GM21447 (cell line): ENCODE measurements around the gene ILK.

ENCODE experiments used
- ATAC-seq: cut with Tn5 transposase; IDR thresholded peaks from one replicate; pipeline ENCODE4 v1.9.1; 2021; ENCODE audit not compliant: unreplicated experiment

ILK gene

DNA sequence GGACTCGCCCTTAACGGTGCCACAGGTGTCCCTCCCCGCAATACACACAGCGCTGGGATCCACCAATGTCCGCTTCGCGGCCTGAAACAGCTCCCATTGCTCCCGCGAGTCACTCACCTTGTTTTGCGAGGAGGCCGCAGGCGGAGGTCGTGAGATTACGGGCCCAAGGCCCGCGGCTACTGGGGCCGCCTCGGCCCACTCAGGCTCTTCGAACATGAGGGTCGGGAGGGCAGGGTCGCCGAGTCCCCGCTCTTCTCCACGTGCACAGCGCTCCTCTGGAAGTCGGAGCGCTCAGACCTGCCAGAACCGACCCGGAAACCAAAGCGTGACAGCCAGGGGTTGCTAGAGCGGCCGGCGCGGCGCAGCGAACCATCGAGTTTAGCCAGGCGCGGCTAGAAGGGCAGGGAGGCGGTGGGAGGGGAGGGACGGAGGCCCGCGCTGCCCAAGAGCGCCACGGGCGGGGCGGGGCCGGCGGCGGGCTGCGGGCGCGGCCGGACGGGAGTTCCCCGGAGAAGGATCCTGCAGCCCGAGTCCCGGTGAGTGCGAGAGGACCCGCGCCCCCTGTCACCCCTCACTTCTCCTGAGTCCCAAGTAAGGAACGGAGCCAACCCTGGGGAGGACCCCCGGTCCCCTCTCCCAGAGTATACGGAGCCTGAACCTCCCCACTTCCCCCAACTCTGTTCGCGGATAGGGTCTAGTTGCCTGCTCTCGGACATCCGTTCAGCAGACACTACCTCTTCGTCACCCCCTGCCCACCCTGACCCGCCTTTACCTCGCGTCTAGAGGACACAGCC lies at the start of gene ILK, which contains the start of gene RRP8:
ILK (plus strand) TSS at position 488 of the 794 bp plus-strand sequence. CDS start 498 bp downstream, outside the sequence.
RRP8 (minus strand) TSS at position 330 of the 794 bp plus-strand sequence; CDS start at position 216, 114 bp downstream.
- ATAC-seq, result peak; percentile 54

DNA sequence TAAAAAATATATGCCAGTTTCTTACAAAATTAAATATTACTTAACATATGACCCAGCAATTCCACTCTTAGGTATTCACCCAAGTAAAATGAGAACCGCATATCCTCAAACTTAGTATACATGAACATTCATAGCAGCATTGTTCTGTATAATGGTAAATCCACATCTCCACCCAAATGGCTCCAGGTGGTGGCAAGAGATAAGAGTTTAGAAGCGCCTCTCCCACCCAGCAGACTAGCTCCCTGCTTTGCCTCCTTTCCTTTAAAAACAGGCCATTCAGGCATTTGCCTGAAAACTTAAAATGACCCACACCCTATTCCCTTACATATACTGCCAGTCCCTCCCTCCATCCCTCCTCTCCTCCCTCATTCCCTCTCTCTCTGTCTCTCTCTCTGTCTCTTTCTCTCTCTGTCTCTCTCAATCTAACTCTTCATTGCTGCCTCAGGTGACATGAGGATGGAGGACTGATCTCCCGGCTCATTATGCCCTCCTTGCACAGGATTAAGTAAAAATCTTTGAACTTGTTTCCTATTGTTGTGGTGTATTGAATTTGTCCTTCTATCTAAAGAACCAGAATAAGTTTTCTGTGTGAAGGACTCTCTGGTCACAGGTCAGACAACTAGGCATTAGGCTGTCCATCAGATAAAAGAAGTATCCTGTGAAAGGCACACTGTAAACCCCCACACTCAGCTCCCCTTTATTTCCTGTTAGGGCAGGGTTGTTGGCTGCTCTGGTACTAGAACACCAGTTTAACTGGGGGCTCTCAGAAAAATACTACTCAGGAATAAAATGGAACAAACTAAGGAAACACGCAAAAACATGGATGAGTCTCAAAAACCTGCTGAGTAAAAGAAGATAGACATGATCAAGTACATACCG lies 48.5 kb upstream of the ILK start:
- ATAC-seq, result no peak

DNA sequence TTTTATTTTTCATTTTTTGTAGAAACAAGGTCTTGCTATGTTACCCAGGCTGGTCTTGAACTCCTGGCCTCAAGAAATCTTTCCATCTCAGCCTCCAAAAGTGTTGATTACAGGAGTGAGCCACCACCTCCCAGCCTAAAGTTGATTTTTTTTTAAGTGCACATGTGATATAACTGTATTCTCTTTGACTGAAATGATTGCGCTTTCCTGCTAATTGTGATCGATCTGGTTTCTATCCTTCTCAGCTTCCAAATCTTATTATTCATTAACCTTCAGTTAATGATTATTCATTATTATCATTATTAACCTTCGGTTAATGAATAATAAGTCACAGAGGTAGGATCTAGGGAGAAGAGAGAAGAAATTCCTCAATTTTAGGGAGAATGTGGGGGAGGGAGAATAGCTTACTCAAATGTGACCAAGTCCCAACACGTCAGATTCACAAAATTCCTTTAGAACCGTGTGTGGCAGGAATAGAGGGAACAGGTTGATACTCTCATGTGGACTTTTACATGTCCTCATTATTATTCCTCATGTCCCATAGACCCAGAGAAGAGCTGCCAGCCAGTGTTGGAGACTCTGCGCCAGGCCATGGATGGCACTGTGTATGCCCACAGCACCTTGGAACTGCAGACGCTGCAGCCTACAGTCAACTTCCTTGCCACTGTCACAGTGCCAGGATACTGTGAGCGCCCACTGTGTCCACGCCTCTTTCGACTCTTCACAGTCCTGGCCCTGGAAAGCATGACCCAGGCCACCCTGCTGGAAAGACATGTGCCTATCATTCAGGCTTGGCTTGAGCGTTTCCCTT lies 47.2 kb upstream of the ILK start:
- no peak for ATAC-seq

DNA sequence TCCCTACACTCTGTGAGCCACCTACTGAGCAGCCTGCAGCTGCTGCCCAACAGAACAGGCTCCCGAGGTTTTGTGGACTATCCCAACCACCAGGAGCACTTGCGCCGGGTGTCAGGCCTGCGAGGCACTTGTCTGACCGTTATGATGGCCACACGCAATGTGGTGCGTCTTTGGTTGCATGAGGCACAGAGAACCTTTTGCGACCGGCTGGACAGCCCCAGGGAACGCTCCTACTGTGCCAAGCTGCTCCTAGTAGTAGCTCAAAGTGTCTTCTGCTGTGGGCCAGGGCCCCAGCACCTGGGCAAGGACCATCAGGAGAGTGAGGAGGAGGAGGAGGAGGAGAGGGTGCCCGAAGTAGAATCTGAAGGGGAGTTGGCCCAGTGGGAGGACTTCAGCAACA lies 46.5 kb upstream of the ILK start:
- no peak for ATAC-seq

DNA sequence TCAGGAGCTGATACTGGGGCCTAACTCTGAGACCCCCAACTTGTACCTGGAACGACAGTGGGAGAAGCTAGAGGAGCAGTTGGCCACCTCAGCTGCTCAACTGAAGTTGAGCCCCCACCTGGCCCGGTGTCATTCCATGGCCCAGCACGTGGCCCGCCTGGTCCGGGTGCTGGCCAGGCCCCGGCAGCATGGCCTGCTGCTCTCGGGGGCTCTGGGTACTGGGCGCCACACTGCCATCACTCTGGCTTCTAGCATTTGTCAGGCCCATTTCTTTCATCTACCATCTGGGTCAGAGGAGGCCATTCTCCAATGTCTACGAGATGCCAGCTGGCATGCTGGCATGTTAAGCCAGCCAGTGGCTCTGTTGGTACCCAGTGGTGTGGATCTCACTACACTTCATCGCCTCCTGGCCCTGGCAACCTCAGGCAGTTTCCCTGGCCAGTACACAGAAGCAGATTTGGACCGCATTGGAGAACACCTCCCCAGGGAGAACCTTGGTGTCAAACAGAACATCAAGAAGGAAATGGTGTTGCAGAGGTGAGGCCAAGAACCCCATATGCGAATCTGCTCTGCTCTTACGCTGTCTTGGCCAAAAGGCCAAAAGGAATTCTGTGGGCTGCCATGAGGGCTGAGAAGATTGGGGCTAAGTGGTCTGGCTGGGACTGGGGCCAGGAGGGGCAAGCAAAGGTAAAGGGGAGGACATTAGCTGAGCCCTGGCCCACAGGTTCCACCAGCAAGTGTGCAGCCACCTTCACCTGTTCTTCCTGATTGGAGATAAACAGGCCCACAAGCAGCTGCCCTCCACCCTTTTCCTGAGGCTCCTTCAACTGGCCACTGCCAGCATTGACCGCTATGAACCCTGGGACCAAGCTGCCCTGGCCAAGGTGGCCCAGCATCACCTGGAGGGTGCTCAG lies 45.6 kb upstream of the ILK start:
- no peak for ATAC-seq

DNA sequence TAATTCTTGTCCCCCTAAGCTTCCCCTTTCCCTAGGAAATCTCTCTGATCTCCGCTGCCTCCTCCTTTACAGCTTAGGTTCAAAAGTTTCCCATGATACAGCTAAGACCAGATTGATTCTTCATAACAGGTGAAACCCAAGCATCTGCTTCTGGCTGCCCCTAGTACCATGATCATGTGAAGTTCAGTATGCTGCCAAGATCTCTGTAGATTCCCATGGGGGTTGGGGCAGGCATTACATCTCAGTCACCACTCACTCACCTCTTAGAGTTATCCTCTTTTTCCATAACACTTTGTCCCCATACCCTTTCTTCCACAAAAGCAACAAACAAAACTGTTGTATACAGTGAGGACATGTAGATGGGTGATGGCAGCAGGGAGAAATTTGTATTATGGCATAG lies 44.2 kb upstream of the ILK start:
- ATAC-seq, result no peak

DNA sequence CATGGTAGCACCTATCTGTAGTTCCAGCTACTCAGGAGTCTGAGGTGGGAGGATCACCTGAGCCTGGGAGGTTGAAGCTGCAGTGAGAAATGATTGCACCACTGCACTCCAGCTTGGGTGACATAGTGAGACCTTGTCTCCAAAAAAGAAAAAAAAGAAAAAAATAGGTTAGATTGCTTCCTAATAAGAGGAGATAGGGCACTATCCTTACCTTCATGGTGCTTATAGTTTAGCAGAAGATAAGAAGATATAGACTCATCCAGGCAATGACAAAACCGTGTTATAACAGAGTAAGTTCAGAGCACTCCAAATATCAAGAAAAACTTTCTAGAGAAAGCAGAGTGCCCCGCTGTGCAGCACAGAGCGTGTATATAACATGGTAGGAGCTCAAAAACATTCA lies 42.3 kb upstream of the ILK start:
- no peak for ATAC-seq

DNA sequence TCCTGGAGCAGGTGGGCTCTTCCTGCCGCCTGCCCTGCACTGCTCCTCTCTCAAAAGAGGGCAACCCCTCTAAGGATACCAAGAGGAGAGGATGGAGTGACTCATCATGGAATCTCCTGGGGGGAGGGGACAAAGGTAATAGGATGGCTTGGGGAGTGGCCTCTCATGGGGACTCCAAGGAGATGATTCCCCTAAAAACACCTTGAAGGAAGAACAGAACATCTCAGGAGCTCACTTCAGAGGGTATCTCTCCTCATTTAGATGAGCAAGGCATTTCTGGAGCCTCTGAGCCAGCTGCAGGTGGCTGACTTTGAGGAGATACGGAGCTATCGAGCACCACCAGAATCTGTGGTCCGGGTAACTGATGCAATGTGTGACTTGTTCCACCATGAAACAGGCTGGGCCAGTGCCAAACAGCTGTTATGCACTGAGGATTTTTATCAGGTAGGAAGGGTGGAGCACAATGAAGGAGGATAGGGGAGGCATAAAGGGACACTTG lies 40.4 kb upstream of the ILK start:
- ATAC-seq, result no peak

DNA sequence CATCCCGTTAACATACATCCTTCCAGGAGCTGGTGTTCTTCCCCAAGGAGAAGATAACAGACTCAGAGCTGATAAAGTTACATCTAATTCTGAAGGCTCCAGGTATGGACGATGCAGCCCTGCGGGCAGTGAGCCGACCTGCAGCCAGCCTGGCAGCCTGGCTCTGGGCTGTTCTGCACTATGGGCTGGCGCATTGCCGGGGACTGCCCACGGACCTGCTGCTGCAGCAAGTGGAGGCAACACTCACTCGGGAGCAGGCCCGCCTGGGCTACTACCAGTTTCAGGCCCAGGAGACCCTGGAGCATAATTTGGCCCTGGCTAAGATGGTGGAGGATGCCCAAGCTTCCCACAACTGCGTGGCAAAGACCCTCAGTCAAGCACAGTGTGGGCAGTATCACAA lies 39.9 kb upstream of the ILK start:
- no peak for ATAC-seq

DNA sequence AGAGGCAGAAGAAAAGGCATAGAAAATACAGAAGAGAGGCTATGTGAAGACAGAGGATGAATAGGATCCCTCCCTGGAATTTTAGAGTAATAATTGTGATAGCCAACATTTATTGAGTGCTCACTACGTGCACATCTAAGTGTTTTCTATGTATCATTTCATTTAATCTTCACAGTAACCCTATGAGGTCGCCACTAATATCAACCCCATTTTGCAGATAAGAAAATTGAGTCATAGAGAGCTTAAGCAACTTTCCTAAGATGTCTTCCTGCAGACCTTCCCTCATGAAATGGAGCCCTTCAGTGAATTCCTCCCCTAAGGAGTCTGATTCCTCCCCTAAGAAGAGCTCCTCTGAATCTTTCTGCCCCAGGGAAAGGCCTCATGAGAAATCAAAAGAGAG lies 38.2 kb upstream of the ILK start:
- ATAC-seq, result no peak

DNA sequence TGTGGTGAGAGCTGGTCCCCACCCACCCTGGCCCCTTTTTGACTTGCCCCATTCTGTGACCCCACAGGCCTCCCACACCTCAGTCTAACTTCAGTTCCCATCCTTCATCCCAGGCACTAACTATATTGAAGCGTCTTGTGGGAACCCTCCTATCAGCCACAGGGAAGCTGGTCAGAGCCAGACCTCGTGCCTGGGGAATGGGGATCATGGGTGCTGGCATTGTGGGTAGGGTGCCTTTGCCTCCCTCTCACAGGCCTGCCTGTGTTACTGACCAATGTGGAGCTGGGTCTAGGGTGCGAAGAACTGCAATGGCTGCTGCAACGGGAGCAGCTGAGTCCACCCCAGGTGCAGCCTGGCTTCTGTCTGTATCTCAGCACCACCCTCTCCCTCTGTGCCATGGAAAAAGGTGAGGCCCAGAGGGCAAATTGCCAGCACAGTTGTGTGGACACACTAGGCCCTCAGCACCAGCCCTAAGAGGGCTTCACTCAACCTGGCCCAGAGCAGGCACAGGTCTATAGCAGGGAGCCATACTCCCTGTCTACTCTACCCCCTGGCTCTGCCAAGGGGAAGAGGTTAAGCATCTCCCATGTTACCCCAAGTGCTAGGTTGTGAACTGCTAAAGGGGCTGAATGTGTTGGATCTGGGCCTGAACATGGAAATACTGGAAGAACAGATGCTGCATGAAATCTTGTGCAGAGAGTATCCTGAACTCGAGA lies 37.4 kb upstream of the ILK start:
- ATAC-seq, result no peak

DNA sequence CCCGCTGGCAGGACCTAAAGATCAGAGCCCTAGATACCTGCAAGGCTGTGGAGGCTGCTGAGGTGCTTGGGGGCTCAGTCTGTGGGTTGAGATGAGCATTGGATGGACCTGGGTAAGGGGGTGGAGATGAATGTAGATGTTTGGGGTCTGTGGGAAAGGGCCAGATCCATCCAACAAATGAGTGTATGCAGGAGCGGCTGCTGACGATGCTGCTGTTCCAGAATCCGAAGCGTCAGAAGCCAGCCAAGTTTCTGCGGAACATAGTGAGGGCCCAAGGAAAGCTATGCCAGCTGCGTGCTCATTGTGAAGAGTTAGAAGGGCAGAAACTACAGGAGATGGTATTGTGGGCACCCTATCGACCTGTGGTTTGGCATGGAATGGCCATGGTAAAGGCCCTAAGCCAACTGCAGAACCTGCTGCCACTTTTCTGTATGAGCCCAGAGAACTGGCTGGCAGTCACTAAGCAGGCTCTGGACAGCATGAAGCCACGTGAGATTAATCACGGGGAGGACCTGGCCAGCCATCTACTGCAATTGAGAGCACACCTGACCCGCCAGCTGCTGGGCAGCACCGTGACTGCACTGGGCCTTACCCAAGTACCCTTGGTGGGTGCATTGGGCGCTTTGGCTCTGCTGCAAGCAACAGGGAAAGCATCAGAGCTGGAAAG lies 36.7 kb upstream of the ILK start:
- no peak for ATAC-seq

DNA sequence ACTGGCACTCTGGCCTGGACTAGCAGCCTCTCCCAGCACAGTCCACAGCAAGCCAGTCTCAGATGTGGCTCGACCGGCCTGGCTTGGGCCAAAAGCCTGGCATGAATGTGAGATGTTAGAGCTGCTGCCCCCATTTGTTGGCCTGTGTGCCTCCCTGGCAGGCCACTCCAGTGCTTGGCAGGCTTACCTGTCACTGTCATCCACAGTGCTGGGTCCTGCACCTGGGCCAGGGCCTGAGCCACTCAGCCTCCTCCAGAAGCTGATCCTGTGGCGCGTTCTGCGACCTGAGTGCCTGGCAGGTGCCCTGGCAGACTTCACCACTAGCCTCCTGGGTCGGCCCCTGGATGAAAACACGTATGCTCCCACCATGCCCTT lies 36.2 kb upstream of the ILK start:
- no peak for ATAC-seq

DNA sequence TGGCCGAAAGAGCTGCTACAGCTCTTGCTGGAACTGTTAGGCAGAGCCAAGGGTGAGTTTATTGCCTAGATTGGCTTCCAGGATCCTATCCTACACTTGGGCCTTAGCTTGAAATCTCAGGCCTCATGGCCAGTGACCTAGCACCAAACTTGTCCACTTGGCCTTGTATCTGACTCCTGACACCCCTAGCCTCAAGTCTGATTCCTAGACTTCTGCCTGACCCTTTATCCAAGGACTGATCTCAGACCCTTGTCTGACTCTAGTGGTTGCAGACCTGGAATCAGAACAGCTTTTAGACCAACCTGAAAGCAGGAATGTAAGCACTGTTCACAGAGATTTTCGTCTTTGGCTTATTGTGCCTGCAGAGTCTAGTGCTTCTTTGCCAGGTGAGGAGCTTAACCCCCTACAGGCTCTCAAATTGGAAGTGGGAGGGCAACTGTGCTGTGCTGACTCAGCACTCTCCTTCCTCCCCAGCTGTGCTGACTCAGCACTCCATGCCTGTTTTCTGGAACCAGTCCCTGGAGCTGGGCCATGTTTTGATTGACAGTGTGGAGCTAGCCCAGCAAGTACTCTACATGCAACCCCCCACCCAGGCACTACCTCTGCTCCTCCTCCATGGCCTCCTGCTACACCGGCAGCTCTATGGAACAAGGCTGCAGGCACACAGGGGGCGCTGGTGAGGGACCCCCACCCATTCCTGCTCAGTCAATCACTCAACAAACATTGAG lies 35.2 kb upstream of the ILK start:
- no peak for ATAC-seq

DNA sequence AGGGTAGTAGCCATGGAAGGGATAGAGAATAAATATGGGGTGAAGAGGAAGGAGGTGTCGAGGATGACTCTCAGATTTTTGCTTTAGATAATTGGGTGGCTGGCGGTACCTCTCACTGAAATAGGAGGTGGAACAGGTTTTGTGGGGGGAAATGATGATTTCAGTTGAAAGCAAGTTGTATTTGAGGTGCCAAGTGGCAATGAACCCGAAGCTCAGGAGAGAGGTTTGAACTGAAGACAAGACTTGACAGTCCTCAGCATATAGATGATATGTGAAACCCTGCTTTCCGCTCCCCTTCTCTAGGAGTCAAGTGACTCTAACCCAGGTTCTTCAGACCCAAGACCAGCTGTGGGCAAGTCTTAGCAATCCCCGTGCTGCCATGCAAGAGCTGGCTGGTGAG lies 33.9 kb upstream of the ILK start:
- ATAC-seq, result no peak

DNA sequence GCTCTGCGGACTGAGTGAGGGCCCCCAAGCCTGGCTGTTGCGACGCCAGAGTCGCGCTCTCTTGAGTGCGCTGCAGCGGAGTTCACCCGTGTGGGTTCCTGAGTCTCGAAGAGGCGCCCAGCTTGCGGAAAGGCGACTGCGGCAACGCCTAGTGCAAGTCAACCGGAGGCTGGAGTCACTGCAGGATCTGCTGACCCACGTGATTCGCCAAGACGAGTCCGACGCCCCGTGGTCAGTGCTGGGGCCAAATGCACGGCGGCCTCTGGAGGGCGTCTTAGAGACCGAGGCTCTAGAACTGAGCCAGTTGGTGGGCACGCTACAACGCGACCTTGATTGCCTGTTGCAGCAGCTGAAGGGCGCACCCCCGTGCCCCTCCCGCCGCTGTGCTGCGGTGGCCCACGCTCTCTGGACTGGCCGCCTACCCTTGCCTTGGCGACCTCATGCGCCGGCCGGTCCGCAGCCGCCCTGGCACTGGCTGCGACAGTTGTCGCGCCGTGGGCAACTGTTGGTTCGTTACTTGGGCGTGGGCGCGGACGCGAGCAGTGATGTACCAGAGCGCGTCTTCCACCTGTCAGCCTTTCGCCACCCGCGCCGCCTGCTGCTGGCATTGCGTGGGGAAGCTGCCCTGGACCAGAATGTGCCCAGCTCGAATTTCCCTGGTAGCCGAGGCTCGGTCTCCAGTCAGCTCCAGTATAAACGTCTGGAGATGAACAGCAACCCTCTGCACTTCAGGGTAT lies 32.7 kb upstream of the ILK start:
- no peak for ATAC-seq

DNA sequence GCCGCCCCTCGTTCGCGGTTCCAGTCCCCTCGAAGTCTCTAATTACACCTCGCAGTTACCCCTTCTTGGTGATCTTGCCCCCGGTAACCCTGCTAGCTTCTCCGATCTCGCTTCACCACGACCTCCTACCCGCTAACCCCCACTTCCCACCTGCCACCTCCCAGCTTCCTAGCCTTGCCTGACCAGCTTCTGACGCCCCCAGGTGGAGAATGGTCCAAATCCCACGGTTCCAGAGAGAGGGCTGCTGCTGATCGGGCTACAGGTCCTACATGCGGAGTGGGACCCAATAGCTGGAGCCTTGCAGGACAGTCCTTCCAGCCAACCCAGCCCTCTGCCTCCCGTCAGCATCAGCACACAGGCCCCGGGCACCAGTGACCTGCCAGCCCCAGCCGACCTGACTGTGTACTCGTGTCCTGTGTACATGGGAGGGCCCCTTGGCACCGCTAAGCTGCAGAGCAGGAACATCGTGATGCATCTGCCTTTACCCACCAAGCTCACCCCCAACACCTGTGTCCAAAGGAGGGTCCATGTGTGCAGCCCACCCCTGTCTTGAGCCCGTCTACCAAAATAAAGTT lies 32.1 kb upstream of the ILK start:
- ATAC-seq, result no peak
